Skeletal muscle tissue (tissue), 4 donors: ENCODE data around the gene BRAF. TPM values are rescaled to one million over a fixed set of nuclear protein-coding genes. Genes with fewer than 3 reads are reported as not detected.
A peak's percentile ranks its signal among the peaks of the same experiment; 100 is the strongest.
"Not testable (repeated sequence)": the region's sequence is repeated elsewhere in the genome, so short reads cannot be mapped to it uniquely, and the experiment has no call there.

ENCODE experiments used
- H3K27ac ChIP-seq: one replicate; pipeline ENCODE4 v1.7.0; 2013; ENCODE audit warnings: mild to moderate bottlenecking, low read depth, low read length, inconsistent platforms
- H3K27me3 ChIP-seq, 3 donors: one replicate each; pipeline ENCODE4 v1.7.0; 2013; ENCODE audit warnings: low read length in 3 of 3; ENCODE audit not compliant: control insufficient read depth in 3 of 3, insufficient read depth in 3 of 3
- H3K36me3 ChIP-seq, 3 donors: one replicate each; pipeline ENCODE4 v1.7.0; 2013; ENCODE audit warnings: low read length in 3 of 3; ENCODE audit not compliant: control insufficient read depth in 3 of 3, insufficient read depth in 3 of 3
- H3K4me1 ChIP-seq, 3 donors: one replicate each; pipeline ENCODE4 v1.7.0; 2013; ENCODE audit warnings: low read length in 3 of 3, mild to moderate bottlenecking in 3 of 3; ENCODE audit not compliant: control insufficient read depth in 3 of 3, insufficient read depth in 3 of 3
- H3K4me3 ChIP-seq, 3 donors: one replicate each; pipeline ENCODE4 v1.7.0; 2013; ENCODE audit warnings: low read length in 3 of 3
- H3K9ac ChIP-seq, 3 donors: one replicate each; pipeline ENCODE4 v1.7.0; 2013; ENCODE audit warnings: low read length in 3 of 3, mild to moderate bottlenecking in 3 of 3, moderate library complexity in 2 of 3, low read depth in 1 of 3
- H3K9me3 ChIP-seq, 3 donors: one replicate each; pipeline ENCODE4 v1.7.0; 2013; ENCODE audit warnings: low read length in 3 of 3; ENCODE audit not compliant: control insufficient read depth in 3 of 3
- total RNA-seq: library from RNA; depleted of rRNA; stranded (reverse); fragments of >200 nt; gene quantifications from one replicate; pipeline ENCODE4 v1.2.3, GENCODE V29; 2014
- donor health status: Osteomylitis.

Gene BRAF
- total RNA-seq, 1 donor from 2014 or later = 38.6 TPM

- Histone ChIP-seq H3K27ac (no peak overlapping the region), H3K9ac (no peak overlapping the region), H3K36me3 (peaks cover 13 to 27% (median 18%) of the 10 kb centered on the region in 3 donors), H3K4me3 (no peak overlapping the region), H3K9me3 (no peaks in the 10 kb centered on the region), H3K27me3 (no peaks in the 10 kb centered on the region), H3K4me1 (no peaks in the 10 kb centered on the region)
Measured at GRCh38 chr7:140704205-140704604, 220.5 kb downstream of the BRAF start.

- H3K9ac ChIP-seq = peak overlapping the region in 1 of 3 donors; percentile 8
- H3K36me3 ChIP-seq = peaks cover 13 to 27% (median 18%) of the 10 kb centered on the region in 3 donors
- peaks cover 7 to 9% (median 7%) of the 10 kb centered on the region in 3 donors for H3K4me1 ChIP-seq
- no peaks in the 10 kb centered on the region for H3K9me3 ChIP-seq
- H3K4me3 ChIP-seq = no peak overlapping the region
- no peaks in the 10 kb centered on the region for H3K27me3 ChIP-seq
- no peak overlapping the region for H3K27ac ChIP-seq
Measured at GRCh38 chr7:140702774-140703173, 222.0 kb downstream of the BRAF start.

GRCh38 chr7:140698477-140698876 lies 226.3 kb downstream of the BRAF start:
- H3K4me1 ChIP-seq = peaks cover 19 to 25% (median 20%) of the 10 kb centered on the region in 3 donors
- H3K4me3 ChIP-seq = peak overlapping the region in 2 of 3 donors; percentile 17 to 98
- no peaks in the 10 kb centered on the region for H3K9me3 ChIP-seq
- peaks cover 0 to 7% (median 2%) of the 10 kb centered on the region in 3 donors for H3K36me3 ChIP-seq
- H3K27me3 ChIP-seq = no peaks in the 10 kb centered on the region
- H3K27ac ChIP-seq = no peak overlapping the region
- H3K9ac ChIP-seq = no peak overlapping the region

GRCh38 chr7:140697447-140698143 lies 227.1 kb downstream of the BRAF start:
- Histone ChIP-seq H3K9ac (peak overlapping the region; percentile 92 to 97 (median 97)), H3K27ac (peak overlapping the region; percentile 96)

GRCh38 chr7:140696680-140697446 lies 227.9 kb downstream of the BRAF start, which contains the start of gene NDUFB2:
TSS of gene NDUFB2 (plus strand) at chr7:140696708. CDS start at chr7:140696745, 37 bp downstream.
- H3K9me3 ChIP-seq = no peaks in the 10 kb centered on the region
- peak within 1 kb of the TSS; percentile 96 for H3K27ac ChIP-seq
- peak within 1 kb of the TSS; percentile 92 to 97 (median 97) for H3K9ac ChIP-seq
- peak within 1 kb of the TSS; percentile 86 to 99 (median 98) for H3K4me3 ChIP-seq
- H3K4me1 ChIP-seq = peaks cover 19 to 25% (median 20%) of the 10 kb centered on the region in 3 donors
- no peaks in the 10 kb centered on the region for H3K27me3 ChIP-seq
- peaks cover 0 to 4% (median 3%) of the 10 kb centered on the region in 3 donors for H3K36me3 ChIP-seq

More at GRCh38 chr7:140697447-140698143, 227.1 kb downstream of the BRAF start:
- Histone ChIP-seq H3K27me3 (no peaks in the 10 kb centered on the region), H3K4me3 (peak overlapping the region; percentile 86 to 99 (median 98)), H3K4me1 (peaks cover 19 to 25% (median 20%) of the 10 kb centered on the region in 3 donors), H3K36me3 (peaks cover 0 to 4% (median 0%) of the 10 kb centered on the region in 3 donors), H3K9me3 (no peaks in the 10 kb centered on the region)

GRCh38 chr7:140696024-140696679 lies 228.6 kb downstream of the BRAF start:
- H3K36me3 ChIP-seq = peaks cover 4 to 10% (median 4%) of the 10 kb centered on the region in 3 donors
- no peaks in the 10 kb centered on the region for H3K9me3 ChIP-seq
- H3K27me3 ChIP-seq = no peaks in the 10 kb centered on the region
- peak overlapping the region; percentile 86 to 99 (median 98) for H3K4me3 ChIP-seq
- H3K27ac ChIP-seq = peak overlapping the region; percentile 96
- peaks cover 19 to 25% (median 20%) of the 10 kb centered on the region in 3 donors for H3K4me1 ChIP-seq
- H3K9ac ChIP-seq = peak overlapping the region; percentile 83 to 97 (median 97)

- no peaks in the 10 kb centered on the region for H3K27me3 ChIP-seq
- H3K4me1 ChIP-seq = peaks cover 19 to 25% (median 20%) of the 10 kb centered on the region in 3 donors
- H3K36me3 ChIP-seq = peaks cover 4 to 10% (median 4%) of the 10 kb centered on the region in 3 donors
- no peak overlapping the region for H3K27ac ChIP-seq
- no peaks in the 10 kb centered on the region for H3K9me3 ChIP-seq
- H3K4me3 ChIP-seq = no peak overlapping the region
- peak overlapping the region in 1 of 3 donors; percentile 97 for H3K9ac ChIP-seq
Measured at GRCh38 chr7:140695381-140695780, 229.3 kb downstream of the BRAF start.

- Histone ChIP-seq H3K27me3 (no peaks in the 10 kb centered on the region), H3K4me3 (no peak overlapping the region), H3K27ac (no peak overlapping the region), H3K4me1 (peaks cover 19 to 25% (median 20%) of the 10 kb centered on the region in 3 donors), H3K9me3 (no peaks in the 10 kb centered on the region), H3K36me3 (peaks cover 6 to 15% (median 9%) of the 10 kb centered on the region in 3 donors), H3K9ac (no peak overlapping the region)
Measured at GRCh38 chr7:140694592-140694991, 230.1 kb downstream of the BRAF start.

- not testable (repeated sequence) for H3K9me3 ChIP-seq, H3K27me3 ChIP-seq, H3K27ac ChIP-seq, H3K9ac ChIP-seq, H3K4me3 ChIP-seq
- Histone ChIP-seq H3K4me1 (peaks cover 19 to 25% (median 20%) of the 10 kb centered on the region in 3 donors), H3K36me3 (peaks cover 8 to 16% (median 12%) of the 10 kb centered on the region in 3 donors)
Measured at GRCh38 chr7:140693849-140694248, 230.9 kb downstream of the BRAF start.
